NCI-H146 treated with DMSO at 0.1 percent for 48 hours (cell line): ENCODE results near the gene DIPK1B.

Experiments
- DNase-seq: peaks from one replicate; lab custom pipeline; 2025; ENCODE audit not compliant: unreplicated experiment; lab: John Stamatoyannopoulos, UW

DIPK1B gene

DNA sequence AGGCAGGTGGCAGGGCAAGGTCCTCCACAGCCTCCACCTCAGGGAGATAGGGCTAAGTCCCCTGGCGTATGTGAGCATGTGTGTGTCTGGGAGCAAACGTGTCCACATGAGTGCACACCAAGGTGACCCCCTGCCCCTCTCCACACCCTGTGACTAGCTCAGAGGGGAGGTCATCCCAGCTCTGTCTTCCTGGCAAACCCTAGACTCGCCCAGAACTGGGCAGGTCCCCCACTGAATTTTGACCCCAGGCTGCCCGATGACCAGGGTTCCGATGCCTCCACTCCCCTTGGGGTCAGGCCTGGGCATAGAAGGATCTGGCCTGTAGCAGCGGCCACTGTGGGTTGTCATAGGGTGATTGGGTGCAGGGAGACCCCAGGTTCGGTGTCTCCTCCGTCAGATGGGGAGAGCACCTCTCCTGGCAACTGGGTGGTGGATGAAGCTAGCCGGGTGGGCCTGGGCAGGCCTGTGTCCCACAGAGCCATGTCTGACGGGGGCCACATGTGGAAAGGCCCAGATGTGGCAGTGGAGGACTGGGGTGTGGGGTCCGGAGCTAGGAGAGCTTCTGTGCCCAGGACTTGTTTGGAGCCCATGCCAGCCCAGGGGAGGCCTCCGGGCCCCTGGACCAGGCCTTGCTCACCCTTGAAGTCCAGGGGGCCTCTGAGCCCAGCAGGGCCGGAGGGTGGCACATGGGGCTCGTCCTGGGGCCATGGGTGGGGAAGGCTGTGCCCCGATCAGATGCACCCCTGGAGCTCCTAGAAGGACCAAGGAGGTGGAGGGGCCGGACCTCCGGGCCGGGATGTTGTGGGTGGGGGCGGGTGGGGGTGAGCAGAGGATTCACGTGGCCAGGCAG, 6.2 kb downstream of the DIPK1B start:
- no peak for DNase-seq

GRCh38 chr9:136719195-136719880, 7.0 kb downstream of the DIPK1B start:
- no peak for DNase-seq

DNA sequence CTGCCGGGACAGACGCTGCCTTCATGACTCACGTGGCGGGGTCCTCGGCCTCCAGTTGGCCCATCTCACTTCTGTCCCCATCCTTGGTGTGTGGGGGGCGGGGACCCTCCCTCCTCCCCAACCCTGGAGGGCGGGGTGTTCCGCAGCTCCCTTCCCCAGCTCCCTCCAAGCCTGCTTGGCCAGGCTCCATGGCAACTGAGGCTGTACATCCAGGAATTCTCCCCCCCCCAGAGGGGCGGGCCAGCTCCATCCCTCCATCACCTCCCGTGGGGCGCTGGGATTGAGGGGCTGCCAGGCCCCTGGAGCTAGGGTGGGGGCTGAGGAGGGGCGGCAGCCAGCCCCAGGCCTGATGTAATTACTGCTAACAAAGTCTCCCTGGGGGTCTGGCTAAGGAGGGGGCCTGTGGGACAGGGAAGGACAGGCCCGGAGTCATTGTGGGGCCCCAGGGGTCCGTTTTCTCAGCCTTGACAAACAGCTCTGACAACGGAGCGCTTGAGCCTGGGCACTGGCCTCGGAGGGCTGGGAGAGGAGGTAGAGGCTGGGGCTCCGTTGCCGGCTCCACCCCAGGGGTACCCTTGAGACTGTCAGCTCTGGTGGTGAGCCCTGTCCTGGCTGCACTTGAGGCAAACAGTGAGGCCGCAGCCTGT, 8.0 kb downstream of the DIPK1B start:
- DNase-seq: no peak

- DNase-seq: no peak
Observed at GRCh38 chr9:136720898-136721338, 8.5 kb downstream of the DIPK1B start.

DNA sequence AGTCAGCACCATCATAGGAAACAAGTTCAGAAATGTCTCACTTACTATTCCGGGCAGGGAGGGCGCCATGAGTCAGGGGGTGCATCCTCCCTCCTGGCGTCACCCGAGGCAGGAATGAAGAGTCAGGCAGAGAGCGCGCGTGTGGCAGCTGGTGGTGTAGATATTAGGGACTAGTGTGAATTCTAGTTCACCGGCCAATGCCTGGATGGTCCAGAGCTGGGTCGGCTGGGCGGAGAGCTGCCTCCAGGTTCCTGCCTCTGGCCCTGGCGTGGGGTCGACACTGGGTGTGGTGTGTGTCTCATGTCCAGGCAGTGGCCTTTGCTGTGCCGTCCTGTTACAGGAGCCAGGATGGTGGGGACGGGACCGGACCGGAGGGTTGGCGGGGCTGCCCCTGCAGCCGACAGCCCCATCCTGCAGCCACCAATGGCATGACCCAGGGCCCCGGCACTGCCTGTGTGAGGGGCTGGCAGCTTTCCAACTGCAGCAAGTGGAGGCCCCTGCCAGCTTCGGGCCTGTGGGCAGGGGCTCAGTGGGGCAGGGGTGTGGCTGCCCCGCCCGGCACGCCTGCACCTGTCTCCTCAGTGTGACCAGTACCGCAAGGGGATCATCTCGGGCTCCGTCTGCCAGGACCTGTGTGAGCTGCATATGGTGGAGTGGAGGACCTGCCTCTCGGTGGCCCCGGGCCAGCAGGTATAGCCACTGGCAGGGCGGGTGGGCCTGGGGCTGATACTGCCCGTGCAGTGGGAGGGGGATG, 9.1 kb downstream of the DIPK1B start:
- DNase-seq: no peak

- no peak for DNase-seq
Observed at GRCh38 chr9:136722093-136722968, 10.0 kb downstream of the DIPK1B start.

GRCh38 chr9:136722969-136723356, 10.6 kb downstream of the DIPK1B start:
- DNase-seq: no peak

DNA sequence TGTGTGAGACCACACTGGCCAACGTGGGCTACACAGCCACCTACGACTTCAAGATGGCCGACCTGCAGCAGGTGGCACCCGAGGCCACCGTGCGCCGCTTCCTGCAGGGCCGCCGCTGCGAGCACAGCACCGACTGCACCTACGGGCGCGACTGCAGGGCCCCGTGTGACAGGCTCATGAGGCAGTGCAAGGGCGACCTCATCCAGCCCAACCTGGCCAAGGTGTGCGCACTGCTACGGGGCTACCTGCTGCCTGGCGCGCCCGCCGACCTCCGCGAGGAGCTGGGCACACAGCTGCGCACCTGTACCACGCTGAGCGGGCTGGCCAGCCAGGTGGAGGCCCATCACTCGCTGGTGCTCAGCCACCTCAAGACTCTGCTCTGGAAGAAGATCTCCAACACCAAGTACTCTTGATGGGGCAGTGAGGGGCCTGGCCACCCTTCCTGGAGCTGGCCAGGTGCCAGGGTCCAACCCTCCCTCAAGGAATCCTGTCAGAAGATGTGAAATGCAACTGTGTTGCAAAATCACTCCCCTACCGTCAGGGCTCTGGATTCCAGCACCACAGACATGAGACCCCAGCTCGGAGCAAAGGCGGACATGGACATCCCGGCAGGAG, 11.1 kb downstream of the DIPK1B start:
- no peak for DNase-seq

- no peak for DNase-seq
Observed at GRCh38 chr9:136723989-136724388, 11.6 kb downstream of the DIPK1B start.

DNA sequence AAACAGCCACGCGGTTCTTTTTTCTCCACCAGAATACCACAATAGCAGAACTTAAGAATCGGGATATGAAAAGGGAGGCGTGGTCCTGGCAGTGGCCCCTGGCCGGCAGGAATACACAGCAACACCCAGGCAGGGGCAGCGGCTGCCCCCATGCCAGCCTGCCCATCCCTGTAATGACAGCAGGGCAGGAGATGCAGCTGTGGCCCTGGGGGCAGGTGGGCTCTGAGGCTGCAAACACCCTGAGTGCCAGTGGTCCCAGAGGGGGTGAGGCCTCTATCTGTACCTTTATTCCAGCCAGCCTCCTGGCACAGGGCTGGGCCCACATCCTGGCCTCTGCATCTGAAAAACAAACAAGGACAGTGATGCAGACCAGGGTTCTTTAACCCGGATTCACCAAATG, 12.4 kb downstream of the DIPK1B start:
- no peak for DNase-seq

DNA sequence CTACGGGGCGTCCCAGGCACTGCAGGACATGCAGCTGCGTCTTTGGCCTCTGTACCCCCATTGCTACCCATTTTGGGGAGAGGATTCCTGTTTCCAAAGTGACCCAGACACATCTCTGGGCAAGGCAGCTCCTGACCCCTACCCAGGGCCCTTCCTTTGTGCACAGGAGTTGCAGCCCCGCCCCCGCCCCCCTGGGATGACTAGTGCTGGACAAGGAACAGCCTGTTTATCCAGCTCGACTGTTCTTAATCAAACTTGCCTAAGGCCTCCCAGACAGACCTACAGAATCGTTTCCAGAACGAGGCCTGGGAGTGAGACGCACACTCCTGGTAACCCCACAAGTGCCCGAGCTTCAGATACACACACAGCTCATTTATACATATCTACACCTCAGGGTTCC, 13.2 kb downstream of the DIPK1B start:
- no peak for DNase-seq

GRCh38 chr9:136726118-136726517, 13.7 kb downstream of the DIPK1B start:
- DNase-seq: no peak

GRCh38 chr9:136726631-136727191, 14.3 kb downstream of the DIPK1B start:
- DNase-seq: no peak

DNA sequence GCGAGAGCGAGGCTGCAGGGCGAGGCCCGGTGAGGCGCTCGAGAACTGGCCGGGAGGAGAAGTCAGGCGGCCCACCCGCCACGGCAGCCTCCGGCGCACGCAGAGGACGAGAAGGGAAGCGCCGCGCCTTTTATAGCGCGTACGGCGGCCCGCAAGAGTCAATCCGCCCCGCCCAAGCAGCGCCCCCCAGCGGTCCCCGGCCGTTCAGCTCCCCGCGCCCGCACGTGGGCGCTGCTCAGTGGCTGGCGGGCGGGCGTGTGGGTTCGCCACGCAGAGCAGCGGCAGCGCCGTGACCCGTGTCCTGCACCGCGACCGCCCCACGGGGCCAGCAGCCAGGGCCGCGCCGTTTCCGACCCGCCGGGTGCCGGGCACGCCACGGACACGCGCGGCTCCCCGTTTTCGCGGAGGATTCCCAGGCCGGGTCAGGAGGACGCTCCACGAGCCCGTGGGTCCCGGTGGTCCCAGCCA, 15.7 kb downstream of the DIPK1B start:
- peak; percentile 25 for DNase-seq

DNA sequence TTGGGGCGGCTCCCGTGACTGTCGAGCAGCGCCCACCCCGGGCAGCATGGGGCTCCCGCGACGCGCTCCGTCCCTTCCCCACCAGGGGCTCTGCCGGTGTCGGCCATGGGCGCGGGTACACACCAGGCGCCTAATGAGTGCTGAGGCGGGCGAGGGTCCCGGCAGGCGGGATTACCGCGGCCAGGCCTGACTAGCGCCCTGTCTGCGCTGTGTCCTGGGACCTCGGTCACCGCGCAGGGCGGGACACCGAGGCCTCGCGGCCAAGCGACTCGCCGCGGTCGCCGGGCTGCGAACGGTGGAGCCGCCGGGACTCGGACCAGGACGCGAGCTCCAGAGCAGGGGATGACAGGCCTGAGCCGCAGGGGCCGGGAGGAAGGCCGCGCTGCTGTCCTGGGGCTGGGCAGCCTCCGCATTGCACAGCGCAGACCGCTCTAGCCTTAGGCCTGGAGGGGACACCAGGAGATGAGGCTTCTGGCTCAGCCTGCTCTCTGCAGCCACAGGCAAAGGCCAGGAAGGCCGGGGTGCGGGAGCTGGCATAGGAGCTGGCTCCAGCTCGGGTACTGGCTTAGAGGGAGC, 16.3 kb downstream of the DIPK1B start:
- DNase-seq: no peak

DNA sequence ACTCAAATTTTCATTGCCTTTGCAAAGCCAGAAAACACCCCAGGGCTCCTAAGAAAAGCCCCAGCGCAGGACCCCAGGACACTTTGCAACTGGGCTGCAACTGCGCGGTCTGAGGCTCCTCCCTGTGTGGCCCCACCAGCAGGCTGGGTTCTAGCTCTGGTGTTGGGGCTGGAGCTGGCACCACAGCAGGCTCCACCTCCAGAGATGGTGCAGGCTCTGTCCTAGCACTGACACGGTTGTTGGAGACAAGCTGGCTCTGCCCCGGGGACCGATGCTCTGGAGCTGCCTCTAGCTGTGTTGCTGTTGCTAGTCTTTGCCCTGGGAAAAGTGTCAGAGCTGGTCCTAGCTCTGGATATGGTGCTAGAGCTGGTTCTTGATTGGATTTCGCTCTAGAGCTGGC, 16.8 kb downstream of the DIPK1B start:
- no peak for DNase-seq

- DNase-seq: no peak
Observed at GRCh38 chr9:136729926-136730325, 17.6 kb downstream of the DIPK1B start.

DNA sequence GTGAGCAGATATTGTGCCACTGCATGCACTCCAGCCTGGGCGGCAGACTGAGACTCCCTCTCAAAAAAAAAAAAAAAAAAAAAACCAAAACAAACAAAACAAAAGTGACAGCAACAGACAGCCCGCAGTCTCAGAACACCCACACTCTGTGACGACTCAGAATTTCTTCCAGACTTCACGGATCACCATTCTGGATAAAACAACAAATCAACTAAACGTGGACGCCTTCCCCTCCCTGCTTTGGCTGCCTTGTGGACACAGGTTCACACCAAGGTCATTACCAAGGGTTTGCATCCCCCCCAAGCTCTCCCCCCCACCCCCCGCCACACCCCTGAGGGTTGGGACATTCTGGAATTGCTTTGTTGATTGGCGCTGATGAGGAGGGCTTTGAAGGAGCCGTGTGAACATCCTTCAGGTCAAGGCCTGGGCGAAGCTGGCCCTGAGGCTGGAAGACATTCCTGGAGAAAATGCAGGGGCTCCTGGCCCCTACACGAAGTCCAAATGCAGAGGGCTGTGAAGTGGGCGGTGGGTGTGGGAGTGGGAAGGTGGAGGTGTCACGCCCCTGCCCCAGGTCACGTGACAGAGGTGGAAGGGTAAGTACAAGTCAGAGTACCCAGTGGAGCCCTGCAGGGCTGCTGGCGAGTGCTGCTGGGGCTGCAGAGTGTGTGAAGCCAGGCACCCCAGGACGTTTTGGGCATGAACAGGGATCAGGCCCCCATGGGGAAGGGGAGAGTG, 20.2 kb downstream of the DIPK1B start:
- no peak for DNase-seq
